GM19468 (cell line): ENCODE data around the gene FAM32A.

Experiments used
- ATAC-seq: cut with Tn5 transposase; IDR thresholded peaks from one replicate; pipeline ENCODE4 v1.9.1; 2021; ENCODE audit warnings: mild to moderate bottlenecking, moderate library complexity, moderate number of reproducible peaks; ENCODE audit not compliant: unreplicated experiment; ENCODE audit errors: extremely low read depth

FAM32A gene

GRCh38 chr19:16218851-16219250 is 33.6 kb downstream of the FAM32A start:
- ATAC-seq: no peak

- ATAC-seq: no peak
Measured at GRCh38 chr19:16222806-16223205, 37.6 kb downstream of the FAM32A start.

GRCh38 chr19:16223746-16224145 is 38.5 kb downstream of the FAM32A start:
- ATAC-seq: no peak

GRCh38 chr19:16224293-16225045 is 39.3 kb downstream of the FAM32A start:
- no peak for ATAC-seq

- ATAC-seq: no peak
Measured at GRCh38 chr19:16225279-16226183, 40.3 kb downstream of the FAM32A start.

GRCh38 chr19:16226184-16226591 is 41.0 kb downstream of the FAM32A start:
- ATAC-seq: no peak

- no peak for ATAC-seq
Measured at GRCh38 chr19:16226878-16227836, 41.9 kb downstream of the FAM32A start.

GRCh38 chr19:16227837-16228636 is 42.8 kb downstream of the FAM32A start:
- ATAC-seq: no peak

GRCh38 chr19:16228637-16229321 is 43.6 kb downstream of the FAM32A start:
- ATAC-seq: no peak

GRCh38 chr19:16229322-16229641 is 44.1 kb downstream of the FAM32A start:
- no peak for ATAC-seq

- ATAC-seq: no peak
Measured at GRCh38 chr19:16232127-16232526, 46.9 kb downstream of the FAM32A start.

GRCh38 chr19:16232568-16232967 is 47.4 kb downstream of the FAM32A start:
- ATAC-seq: no peak

GRCh38 chr19:16233081-16233776 is 48.0 kb downstream of the FAM32A start:
- ATAC-seq: no peak

- no peak for ATAC-seq
Measured at GRCh38 chr19:16233836-16234551, 48.8 kb downstream of the FAM32A start.

- no peak for ATAC-seq
Measured at GRCh38 chr19:16234552-16235445, 49.6 kb downstream of the FAM32A start.

- no peak for ATAC-seq
Measured at GRCh38 chr19:16235811-16236652, 50.8 kb downstream of the FAM32A start.
